Measurements from ENCODE around the gene RAB11FIP2. TPM values are rescaled to one million over a fixed set of nuclear protein-coding genes. Genes with fewer than 3 reads are reported as not detected.

The RAB11FIP2 gene
- polyA plus RNA-seq, 1 of the 3 experiments (the other 2 are of a cell fraction), result 3.0 TPM

- H3K79me2 ChIP-seq (ENCODE audit: insufficient read depth), result no peaks in the 10 kb centered on the region
- H3K4me2 ChIP-seq, result no peak overlapping the region
- no peak overlapping the region for H3K4me3 ChIP-seq (ENCODE audit: low read depth in 2 of 2, low read length in 1 of 2)
- DNase-seq, result no peak
- H3K4me1 ChIP-seq (ENCODE audit: control insufficient read depth in 1 of 2, insufficient read depth in 2 of 2, low read depth in 1 of 2, low read length in 1 of 2), result peaks cover 0 to 3% of the 10 kb centered on the region in 2 experiments; a peak in 2 of 4 replicates
- ChIA-PET POLR2A (no interaction called here), CTCF (no interaction called here)
- H4K20me1 ChIP-seq (ENCODE audit: insufficient read depth), result no peaks in the 10 kb centered on the region
- no peaks in the 10 kb centered on the region for H3K9me3 ChIP-seq
- H3K9me2 ChIP-seq, result no peaks in the 10 kb centered on the region
- WGBS (ENCODE audit: low lambda C conversion rate), result 89% methylated on average over 2 of the region's 2 CpGs
- H3K27me3 ChIP-seq (ENCODE audit: insufficient read depth), result no peaks in the 10 kb centered on the region
- H3F3A ChIP-seq (replicated peaks; ENCODE audit: insufficient read depth), result peaks cover 9% of the 10 kb centered on the region
- no peak overlapping the region for H3K27ac ChIP-seq (ENCODE audit: low read depth in 2 of 2, low read length in 1 of 2)
- H3K9ac ChIP-seq, result no peak overlapping the region
- TF ChIP-seq PBX3 (IDR thresholded peaks at IDR 0.05), result no peak
- TF ChIP-seq RCOR1 (IDR thresholded peaks at IDR 0.05; ENCODE audit: low read length), result no peak
- TF ChIP-seq CHD2 (IDR thresholded peaks at IDR 0.05; ENCODE audit: low read length, partially characterized antibody), result no peak
- no peak for TF ChIP-seq SMC3 (IDR thresholded peaks at IDR 0.05; ENCODE audit: low read depth, low read length)
- no peak for TF ChIP-seq ZBTB33 (IDR thresholded peaks at IDR 0.05; ENCODE audit: borderline replicate concordance, low read depth)
- TF ChIP-seq ELF1 (IDR thresholded peaks at IDR 0.05), result no peak
- no peak for TF ChIP-seq EP300 (IDR thresholded peaks at IDR 0.05; ENCODE audit: borderline replicate concordance in 1 of 2, low read depth in 1 of 2, low read length in 1 of 2)
- TF ChIP-seq NRF1 (IDR thresholded peaks at IDR 0.05; ENCODE audit: low read depth, low read length), result no peak
- TF ChIP-seq REST (IDR thresholded peaks at IDR 0.05; ENCODE audit: low read depth, low read length), result no peak
- no peak for TF ChIP-seq RXRA (IDR thresholded peaks at IDR 0.05; ENCODE audit: borderline replicate concordance, low read depth)
- peaks cover 3 to 10% of the 10 kb centered on the region in 2 experiments for H3K36me3 ChIP-seq (replicated peaks in 1 of 2; ENCODE audit: control insufficient read depth in 1 of 2, insufficient read depth in 2 of 2, low read length in 1 of 2)
- no peak overlapping the region for H2AFZ ChIP-seq (ENCODE audit: low read depth)
These were observed 52.0 kb downstream of the RAB11FIP2 start for GRCh38 chr10:117994771-117995170.

- H3K9me3 ChIP-seq, result no peaks in the 10 kb centered on the region
- DNase-seq, result no peak
- no peaks in the 10 kb centered on the region for H3K79me2 ChIP-seq (ENCODE audit: insufficient read depth)
- H3K9me2 ChIP-seq, result no peaks in the 10 kb centered on the region
- peaks cover 9% of the 10 kb centered on the region for H3F3A ChIP-seq (replicated peaks; ENCODE audit: insufficient read depth)
- no peak overlapping the region for H2AFZ ChIP-seq (ENCODE audit: low read depth)
- CTCF ChIA-PET, result no interaction called here
- H3K4me2 ChIP-seq, result no peak overlapping the region
- H3K36me3 ChIP-seq (replicated peaks in 1 of 2; ENCODE audit: control insufficient read depth in 1 of 2, insufficient read depth in 2 of 2, low read length in 1 of 2), result peaks cover 3 to 7% of the 10 kb centered on the region in 2 experiments
- no peak overlapping the region for H3K27ac ChIP-seq (ENCODE audit: low read depth in 2 of 2, low read length in 1 of 2)
- no peak overlapping the region for H3K9ac ChIP-seq
- no peak overlapping the region for H3K4me3 ChIP-seq (ENCODE audit: low read depth in 2 of 2, low read length in 1 of 2)
- H4K20me1 ChIP-seq (ENCODE audit: insufficient read depth), result no peaks in the 10 kb centered on the region
- TF ChIP-seq TEAD4 (IDR thresholded peaks at IDR 0.05; ENCODE audit: borderline replicate concordance, insufficient read depth) (no peak), EZH2phosphoT487 (IDR thresholded peaks at IDR 0.05; ENCODE audit: borderline replicate concordance, low read depth) (no peak), USF2 (IDR thresholded peaks at IDR 0.05; ENCODE audit: borderline replicate concordance, low read depth, low read length) (no peak)
- no peaks in the 10 kb centered on the region for H3K27me3 ChIP-seq (ENCODE audit: insufficient read depth)
- POLR2A ChIA-PET, result no interaction called here
- H3K4me1 ChIP-seq (ENCODE audit: control insufficient read depth in 1 of 2, insufficient read depth in 2 of 2, low read depth in 1 of 2, low read length in 1 of 2), result peaks cover 0 to 5% of the 10 kb centered on the region in 2 experiments; a peak in 2 of 4 replicates
- WGBS (ENCODE audit: low lambda C conversion rate), result 88% methylated on average over 4 of the region's 4 CpGs
These were observed 53.6 kb downstream of the RAB11FIP2 start for GRCh38 chr10:117993166-117993565.
